HG02642 (cell line): ENCODE measurements around the gene NOX3.
A peak's percentile ranks its signal among the peaks of the same experiment; 100 is the strongest.
"Not testable (repeated sequence)": the region's sequence is repeated elsewhere in the genome, so short reads cannot be mapped to it uniquely, and the experiment has no call there.

Source experiments
- ATAC-seq: cut with Tn5 transposase; IDR thresholded peaks from one replicate; pipeline ENCODE4 v1.9.1; 2021; ENCODE audit warnings: mild to moderate bottlenecking; ENCODE audit not compliant: unreplicated experiment, poor library complexity

The NOX3 gene, protein sequence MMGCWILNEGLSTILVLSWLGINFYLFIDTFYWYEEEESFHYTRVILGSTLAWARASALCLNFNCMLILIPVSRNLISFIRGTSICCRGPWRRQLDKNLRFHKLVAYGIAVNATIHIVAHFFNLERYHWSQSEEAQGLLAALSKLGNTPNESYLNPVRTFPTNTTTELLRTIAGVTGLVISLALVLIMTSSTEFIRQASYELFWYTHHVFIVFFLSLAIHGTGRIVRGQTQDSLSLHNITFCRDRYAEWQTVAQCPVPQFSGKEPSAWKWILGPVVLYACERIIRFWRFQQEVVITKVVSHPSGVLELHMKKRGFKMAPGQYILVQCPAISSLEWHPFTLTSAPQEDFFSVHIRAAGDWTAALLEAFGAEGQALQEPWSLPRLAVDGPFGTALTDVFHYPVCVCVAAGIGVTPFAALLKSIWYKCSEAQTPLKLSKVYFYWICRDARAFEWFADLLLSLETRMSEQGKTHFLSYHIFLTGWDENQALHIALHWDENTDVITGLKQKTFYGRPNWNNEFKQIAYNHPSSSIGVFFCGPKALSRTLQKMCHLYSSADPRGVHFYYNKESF

DNA sequence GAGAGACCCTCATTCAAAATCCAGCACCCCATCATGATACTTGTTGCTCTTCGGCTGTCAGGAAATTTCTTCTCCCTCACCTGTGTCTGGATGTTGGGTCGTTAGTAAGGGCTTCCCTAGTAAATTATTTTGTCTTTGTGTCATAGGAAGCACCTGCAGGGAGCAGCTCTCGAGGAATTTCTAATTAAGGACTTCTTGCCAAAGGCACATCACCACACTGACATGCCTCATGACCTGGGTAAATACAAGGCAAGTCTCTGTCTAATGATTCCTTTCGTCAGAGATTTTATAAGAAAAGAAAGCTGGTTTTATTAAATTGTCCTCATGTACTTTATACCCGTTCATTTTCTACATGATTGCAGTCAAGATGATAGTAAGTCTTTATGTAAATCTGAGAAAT lies at the start of gene NOX3:
Gene NOX3 (minus strand): TSS at position 74 of the 400 bp plus-strand sequence. CDS start 39 bp downstream, at position 35.
- ATAC-seq, result no peak

DNA sequence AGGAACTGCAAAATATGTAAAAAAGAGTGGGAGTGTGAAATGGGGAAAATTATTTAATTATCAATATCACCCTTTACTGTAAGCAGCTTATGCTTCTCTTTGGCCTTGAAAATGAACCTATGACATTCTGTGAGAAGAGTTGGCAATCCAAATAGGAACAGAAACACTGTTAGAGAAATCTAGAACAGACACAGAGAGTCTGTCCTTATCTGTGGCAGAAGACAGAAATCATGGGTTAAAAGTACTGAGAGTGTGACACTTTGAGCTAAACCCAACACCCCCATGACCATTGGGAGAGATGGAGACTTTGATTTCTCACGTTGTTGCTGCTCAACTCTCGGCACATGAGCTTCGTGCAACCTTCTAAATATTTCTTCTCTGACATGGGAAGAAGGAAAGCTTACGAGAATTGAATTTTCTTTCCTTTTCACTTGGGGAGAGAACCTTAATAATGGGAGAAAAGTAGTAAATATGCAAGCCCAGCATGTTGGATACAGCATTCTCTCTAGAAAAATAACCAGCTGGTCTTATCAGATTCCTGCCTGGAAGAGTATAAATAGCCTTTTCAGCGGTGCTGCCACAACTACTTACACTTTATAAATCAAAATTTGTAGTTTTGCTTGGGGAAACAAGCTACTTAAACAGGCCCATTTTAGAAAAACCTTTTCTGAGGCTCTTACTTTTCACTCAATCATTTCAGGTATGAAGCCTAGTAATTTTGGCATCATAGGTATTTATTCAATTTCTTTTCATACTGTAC lies 49.4 kb upstream of the NOX3 start:
- no peak for ATAC-seq

DNA sequence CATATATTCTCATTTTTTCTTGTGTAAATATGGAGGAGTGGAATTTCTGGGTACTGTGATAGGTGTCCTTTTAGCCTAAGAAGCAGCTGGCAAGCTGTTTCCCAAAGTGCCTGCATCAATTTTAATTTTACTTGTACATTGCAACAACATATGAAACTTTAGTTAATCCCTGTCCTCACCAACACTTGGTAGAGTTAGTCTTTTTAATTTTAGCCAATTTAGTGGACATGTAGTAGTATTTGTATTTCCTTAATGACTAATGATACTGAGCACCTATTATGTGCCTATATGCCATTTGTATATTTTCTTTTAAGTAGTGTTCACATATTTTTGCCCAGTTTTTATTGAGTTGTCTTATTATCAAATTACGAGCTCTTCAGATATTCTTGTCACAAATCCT lies 46.8 kb upstream of the NOX3 start:
- ATAC-seq, result no peak

DNA sequence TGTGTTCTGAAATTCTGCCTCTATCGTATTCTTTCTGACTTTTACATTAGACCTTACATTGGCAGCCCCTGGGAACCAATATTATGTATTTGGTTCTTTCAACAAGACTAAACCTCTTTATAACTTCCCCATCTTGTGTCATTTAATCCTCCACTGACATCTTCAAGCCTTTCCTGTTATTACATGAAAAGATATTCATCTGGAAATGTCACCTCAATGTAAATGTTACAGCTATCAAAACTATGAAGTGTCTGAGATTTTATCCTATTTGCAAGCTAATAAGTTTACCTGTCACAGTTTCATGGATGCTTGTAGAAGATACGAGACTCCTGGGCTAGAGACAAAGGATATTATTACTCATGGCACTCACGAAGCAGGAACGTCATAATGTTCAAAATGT lies 43.9 kb upstream of the NOX3 start:
- no peak for ATAC-seq

DNA sequence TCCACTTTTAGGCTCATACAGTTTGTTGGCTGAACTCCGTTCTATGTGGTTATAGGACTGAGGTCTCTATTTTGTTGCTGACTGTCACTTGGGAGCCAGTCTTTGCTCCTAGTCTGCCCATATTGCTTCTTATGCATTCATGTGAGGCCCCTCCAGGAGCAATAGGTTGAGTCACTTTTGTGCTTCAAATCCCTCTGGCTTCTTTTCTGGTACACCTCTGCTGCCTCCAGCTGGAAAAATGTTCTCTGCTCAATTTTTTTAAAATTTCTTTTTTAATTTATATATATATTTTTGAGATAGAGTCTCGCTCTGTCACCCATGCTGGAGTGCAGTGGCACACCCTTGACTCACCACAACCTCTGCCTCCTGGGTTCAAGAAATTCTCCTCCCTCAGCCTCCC lies 42.7 kb upstream of the NOX3 start:
- no peak for ATAC-seq

DNA sequence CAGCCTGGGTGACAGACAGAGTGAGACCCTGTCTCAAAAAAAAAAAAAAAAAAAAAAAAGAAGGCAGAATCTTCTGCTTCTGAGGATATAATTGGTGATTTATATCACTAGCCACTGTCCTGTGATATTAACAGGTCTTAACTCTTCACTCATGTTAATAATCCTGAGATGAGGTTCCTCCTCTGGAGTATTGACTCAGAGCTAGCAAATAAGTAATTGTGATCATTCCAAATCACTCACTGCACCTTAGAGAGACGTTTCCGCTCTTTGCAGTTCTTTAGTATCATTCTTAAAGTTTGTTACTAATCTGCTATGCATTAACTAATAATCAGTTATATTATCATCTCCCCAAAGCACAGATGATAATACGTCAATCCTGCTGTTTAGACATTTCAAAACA lies 41.6 kb upstream of the NOX3 start:
- ATAC-seq, result no peak

DNA sequence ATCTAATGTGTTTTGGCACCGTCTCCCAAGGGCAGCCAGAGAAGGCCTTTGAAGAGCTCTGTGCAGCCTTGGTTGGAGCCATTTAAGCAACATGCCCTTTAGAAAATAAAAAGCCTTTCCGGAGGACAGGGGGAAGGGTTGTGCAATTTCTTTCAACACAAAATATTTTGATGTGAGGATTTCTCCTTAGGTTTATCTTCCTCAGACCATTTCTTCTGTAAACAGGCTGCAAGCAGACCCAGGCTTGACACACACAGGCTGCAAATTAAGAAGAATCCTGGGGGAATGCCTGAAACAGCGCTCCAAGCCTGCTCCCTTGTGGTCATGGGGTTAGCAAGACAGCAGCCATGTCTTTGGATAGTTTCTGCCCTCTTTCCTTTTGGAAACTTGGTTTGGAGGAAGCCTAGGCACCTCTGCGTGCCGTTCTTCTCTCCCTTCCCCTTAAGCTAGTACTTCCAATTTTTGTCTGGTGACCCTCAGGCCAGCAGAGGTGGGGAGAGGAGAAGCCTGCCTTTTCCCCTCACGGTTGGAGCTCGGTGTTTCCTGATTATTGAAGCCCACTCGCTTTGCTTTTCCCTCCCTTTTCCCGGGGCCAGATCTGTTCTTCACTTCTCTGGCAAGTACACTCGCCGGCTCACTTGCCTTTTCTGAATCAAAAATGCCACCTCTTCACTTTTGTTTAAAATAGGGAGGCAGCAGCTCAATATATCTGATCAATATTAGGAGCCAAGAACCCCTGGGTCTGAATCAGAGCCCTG lies 39.6 kb upstream of the NOX3 start:
- no peak for ATAC-seq

DNA sequence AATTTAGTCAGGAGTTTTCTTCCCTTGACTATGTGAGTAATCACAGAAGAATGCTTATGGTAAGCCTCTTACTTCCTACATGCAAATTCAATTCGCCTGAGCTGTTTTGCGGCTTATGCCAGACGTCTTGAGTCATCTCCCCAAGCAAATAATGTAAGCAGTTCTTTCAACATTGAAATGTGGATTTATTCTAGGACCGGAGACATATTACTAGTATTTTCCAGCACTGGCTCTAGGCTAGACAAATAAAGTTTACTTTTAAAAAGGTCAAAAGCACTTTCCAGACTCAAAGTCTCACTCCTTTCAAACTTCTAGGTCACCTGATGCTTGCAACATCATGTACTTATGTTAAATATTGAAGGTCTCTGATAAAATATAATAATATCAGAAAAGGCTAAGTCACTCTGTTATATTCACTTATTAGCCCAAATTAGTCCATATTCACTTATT lies 38.1 kb upstream of the NOX3 start:
- ATAC-seq, result peak; percentile 90

DNA sequence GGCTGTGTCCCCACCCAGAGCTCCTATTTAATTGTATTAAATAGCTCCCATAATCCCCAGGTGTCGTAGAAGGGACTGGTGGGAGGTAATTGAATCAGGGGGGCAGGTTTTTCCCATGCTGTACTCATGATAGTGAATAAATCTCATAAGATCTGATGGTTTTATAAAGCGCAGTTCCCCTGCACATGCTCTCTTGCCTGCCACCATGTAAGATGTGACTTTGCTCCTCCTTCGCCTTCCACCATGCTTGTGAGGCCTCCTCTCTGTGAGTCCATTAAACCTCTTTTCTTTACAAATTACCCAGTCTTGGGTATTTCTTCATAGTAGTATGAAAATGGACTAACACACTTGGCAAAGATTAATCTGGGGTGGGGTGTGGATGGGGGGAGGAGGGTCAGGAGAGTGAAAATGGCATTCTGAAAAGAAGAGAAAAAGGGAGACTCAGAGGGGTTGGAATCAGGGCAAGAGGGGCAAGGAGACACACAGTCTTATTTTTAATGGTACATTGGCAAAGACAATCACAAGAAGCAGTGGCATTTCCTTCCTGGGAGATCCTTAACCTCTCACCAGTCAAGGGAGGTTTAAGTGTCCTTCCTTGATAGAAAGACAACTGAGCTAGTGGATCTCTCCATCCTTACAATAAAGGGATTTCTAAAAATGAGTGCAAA lies 37.5 kb upstream of the NOX3 start:
- ATAC-seq, result peak; percentile 33

DNA sequence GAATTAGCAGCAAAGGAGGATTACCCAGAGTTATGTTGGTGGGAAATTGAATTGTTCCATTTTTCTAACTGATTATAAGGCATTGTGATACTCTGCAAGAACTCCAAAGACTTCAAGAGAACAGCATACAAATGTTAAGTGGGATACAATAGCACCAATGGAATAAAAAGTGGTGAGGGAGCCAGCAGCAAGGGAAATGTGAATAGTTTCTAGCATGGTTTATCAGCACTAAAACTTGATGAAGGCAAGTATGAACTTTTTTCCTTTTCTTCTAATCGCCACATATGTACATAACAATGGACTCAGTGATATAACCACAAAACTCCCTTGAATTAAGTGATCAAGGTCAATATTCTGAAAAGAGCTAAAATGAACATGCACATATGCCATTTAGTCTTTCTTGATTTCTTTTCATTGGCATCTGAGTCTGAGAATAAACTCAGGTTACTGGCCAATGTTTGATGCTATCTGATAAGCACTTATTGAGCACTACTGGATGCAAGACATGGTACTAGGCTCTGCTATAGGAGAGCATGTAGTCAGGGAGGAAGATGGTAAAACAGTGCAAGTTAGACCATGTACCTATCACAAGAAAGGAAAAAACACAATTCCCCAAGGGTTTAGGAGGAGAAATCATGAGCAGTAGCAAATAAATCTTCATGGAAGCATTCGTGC lies 36.6 kb upstream of the NOX3 start:
- ATAC-seq, result no peak

DNA sequence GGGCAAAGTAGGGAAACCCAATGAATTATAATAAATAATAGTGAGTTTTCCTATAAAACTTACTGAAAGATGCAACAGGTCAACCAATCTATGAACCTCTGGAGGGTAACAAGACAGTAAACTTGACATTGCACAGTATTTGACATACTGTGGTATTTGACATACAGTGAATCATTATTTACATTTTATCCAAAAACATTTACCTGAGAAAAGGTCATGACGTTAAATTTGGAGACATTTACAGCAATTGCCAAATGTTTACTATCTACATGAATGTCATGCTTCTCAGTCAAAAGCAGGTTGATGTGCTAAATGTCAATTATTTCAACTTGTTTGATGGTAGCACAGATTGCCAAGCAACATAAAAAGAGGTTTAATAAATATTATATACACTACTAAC lies 35.8 kb upstream of the NOX3 start:
- ATAC-seq, result no peak

DNA sequence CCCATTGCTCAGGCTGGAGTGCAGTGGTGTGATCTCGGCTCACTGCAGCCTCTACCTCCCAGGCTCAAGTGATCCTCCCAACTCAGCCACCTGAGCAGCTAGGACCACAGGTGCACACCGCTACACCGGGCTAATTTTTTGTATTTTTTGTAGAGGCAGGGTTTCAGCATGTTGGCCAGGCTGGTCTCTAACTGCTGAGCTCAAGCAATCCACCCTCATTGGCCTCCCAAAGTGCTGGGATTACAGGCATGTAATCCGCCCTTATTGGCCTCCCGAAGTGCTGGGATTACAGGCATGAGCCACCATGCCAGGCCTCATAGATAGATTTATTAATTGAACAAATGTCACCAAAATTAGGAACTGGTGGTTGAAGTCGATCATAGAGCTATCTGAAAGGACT lies 32.6 kb upstream of the NOX3 start:
- not testable (repeated sequence) for ATAC-seq

DNA sequence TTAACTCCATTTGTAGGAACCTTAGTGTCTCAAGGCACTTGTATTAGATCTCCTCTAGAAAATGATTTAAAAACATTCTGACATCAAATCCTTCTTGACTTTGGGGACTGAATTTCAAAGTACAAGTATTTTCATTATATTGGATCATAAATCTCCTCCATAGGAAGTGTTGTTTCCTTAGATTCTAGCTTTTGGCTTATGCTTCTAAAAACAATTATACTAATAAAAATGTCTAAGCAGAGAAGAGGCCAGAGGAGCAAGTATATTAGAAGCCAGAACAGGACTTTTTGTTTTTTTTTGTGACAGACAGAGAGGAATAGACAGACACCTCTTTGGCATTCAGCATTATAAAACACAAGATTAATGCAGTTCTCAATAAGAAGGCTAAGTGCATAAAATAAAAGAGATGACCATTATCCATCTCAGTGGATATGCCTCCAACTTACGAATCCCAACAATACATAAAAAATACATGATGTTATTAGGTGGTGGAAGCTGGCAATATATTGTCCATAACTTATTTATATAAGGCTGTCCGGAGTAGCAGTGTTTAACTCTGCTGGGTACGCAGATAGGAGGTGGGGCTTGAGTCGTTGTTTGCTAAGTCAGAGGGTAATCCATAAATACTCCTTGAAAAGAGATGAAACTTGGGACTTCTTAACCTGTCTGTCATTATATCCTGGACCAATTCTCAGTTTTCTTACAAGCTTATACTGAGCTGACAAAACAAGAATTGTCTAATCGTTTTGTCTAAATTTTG lies 31.9 kb upstream of the NOX3 start:
- no peak for ATAC-seq

DNA sequence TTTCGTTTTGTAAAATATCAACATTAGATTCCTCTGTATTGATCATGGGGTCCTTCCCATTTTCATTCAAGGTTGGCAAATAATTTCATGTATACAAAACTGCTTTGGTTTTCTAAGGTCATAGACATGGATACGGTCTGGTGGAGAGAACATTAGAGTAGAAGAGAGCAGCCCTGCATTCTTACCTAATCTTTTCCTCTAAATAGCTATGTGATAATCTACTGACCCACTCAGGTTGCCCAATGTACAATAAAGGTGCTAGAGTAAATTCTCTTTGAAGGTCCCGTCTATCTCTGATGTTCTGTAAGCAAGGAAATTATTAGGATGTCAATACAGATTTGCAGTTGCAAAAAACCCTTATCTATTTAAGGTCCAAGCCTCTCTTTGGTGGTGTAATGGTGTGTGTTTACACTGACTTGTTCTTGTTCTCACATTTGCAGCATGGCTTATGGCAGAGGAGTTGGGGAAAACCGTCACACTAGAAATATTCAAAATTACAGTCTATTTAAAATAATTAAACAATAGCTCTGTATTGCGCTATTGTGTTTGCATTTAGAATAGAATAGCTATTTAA lies 31.2 kb upstream of the NOX3 start:
- ATAC-seq, result no peak

DNA sequence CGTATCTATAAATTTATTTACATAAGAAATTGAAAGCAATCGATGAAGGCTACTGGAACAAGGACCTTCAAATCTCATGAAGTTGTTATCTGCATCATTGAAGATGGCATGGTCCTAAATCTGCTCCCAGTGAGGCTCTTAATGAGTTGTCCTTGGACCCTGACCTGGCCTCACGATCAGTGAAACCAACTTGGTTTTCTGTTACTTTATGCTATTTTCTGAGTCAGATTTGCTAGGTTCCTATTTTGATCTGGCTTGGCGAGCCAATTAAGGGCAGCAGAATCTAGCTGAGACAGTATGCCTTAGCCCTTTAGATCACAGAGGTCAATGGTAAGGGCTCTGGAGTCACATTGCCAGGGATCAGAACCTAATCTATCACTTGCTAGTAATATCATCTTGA lies 30.1 kb upstream of the NOX3 start:
- no peak for ATAC-seq

DNA sequence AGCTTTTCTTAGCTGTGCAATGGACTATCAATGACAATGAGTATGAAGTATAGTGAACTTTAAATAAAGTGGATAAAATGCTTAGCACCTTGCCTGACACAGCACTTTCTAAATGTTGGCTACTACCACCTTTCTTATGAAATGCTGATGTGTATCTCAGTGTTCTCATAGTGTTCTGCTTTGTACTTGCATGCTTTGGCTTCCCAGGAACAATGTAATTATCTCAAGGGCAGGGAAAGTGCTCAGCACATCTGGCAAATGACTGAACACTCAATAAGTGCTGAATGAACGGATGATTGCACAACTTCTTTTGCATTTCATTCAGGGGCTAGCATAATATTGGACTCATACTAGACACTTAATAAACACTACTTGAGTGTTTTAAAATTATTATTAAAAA lies 28.2 kb upstream of the NOX3 start:
- no peak for ATAC-seq

DNA sequence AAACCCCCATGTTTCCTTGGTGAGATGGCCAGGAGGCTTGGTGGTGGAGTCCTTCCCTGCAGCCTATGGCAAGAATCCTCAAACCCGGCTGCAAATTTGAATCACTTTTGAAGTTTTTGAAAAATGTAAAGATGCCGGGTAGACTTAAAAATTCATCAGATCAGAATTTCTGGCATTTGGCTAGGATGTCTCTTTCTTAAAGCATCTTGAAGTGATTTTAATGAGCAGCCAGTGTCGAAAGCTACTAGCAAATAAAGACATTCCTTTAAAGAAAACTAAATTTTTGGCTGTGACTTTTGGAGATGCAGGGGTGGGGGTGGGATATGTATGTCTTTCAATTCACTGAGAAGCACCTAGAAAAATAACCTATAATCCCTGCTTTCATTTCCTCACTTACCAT lies 25.6 kb upstream of the NOX3 start:
- ATAC-seq, result no peak

DNA sequence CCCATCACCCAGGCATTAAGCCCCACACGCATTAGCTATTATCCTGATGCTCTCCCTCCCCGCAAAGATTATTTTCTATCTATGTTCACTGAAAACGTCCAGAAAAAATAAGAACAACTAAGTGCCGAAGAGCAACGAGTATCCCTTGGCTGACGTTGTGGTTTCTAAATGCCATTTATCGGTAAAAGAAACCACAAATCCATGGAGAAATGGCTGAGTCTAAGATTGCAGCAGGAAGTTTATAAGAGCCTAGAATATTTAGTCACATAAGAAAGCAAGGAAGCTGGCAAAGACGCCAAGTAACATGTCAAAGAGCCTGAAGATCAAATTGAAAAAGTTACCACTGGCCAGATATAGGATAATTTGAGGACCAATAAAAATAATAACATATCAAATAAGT lies 18.1 kb upstream of the NOX3 start:
- no peak for ATAC-seq

DNA sequence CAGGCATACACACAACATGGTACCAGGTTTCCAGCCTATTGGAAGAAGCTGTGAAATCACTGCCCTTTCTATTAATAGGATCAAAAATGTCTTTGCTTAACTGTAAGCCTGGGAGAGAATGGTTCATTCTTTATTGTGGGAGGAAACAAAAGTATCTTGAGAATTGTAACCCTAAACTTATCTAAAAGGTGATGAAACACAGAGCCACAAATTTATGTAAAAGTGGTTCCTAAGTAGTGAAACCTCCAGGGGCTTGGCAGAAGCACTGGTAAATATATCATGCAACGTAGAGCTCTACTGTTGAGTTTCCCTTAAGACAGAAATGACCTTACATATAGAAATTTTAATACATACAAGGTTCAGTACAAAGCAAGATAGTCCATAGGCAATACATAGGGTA lies 17.2 kb upstream of the NOX3 start:
- ATAC-seq, result no peak
